GM12874 (cell line): ENCODE measurements around the gene DGCR8.

Source experiments
- CTCF ChIP-seq: IDR thresholded peaks from 2 replicates; pipeline ENCODE4 v1.5.1; 2011; ENCODE audit warnings: low read depth, mild to moderate bottlenecking, control low read depth, low read length, moderate library complexity; ENCODE audit not compliant: insufficient read depth

Gene DGCR8

DNA sequence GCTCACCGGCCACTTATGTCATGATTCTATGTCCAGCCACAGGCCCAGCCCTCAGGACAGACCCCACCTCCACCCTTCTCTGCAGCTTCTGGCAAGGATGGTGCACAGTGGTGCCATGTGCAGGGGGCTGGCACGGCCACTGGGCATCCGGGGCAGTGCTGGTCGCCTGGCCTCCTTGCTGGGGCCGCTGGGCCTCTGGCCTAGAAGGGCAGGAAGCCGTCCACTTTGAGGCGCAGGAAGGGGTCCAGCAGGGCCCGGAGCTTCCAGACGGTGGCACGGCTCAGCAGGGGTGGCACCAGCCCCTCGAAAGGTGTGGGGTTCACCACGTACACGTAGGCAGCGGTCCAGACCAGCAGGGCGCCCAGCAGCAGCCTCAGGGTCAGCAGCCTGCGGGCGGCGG lies 68.4 kb downstream of the DGCR8 start:
- no peak for TF ChIP-seq CTCF

GRCh38 chr22:20149257-20150250 lies 69.5 kb downstream of the DGCR8 start:
- no peak for TF ChIP-seq CTCF

DNA sequence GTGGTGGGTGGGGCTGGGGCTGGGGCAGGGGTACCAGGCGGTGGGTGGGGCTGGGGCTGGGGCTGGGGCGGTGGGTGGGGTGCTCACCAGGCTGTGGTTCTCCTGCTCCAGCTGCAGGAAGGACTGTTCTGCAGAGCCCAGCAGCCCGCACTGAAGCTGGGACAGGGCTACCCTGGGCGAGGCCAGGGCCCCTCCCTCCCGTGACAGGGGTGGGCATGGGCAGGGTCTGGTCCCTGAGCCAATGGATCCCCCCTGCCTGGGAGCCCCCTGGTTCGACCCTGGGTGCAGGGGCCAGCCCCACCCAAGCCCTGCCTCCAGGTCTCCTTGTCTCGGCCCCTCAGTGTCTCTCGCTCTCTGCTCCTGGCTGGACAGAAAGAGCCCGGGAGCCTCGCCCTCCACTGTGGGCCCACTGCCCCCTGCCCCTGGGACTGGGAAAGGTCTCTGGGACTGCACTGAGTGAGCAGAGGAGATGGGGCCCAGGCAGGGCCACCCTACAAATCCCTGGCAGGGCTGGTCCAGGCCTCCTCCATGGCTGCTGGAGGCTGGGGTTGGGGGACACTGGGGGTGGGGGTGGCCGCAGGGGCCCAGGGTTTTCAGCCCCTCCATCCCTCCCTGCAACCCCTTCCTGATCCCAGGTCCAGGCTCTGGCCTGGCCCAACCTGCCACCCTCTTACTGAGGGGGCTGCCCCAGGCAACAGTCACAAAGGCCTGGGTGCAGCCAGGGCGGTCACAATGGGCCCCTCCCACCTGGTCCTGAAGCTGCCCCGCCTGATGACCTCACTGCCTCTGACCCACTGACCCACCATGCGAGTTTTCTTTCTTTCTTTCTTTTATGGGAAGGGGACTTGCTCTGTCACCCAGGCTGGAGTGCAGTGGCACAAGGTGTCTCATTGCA lies 70.6 kb downstream of the DGCR8 start, which contains the start of gene CCDC188:
Gene CCDC188, minus strand, starts transcription at position 675 of the 895 bp plus-strand sequence. Its CDS starts 69 bp downstream, at position 606.
- TF ChIP-seq CTCF, result no peak

GRCh38 chr22:20151276-20151588 lies 71.2 kb downstream of the DGCR8 start:
- TF ChIP-seq CTCF, result no peak

DNA sequence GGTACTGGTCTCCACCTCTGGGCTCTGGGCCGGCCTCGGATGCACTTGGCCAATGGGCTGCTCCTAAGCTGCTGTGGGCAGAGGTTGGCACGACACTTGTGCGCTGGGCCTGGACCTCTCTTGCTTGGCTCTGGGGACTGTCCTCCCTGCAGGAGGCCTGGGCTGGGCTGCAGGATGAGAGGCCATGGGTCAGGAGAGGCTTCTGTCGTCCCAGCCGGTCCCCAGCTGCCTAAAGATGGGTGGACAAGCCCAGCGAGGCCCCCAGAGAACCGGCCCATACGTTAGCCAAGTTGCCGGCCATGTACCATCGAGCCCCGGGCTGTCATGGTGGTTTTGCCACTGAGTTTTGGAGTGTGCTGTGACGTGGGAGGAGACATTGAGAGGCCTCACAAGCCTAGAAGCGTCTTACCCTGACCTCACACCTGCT lies 72.4 kb downstream of the DGCR8 start:
- no peak for TF ChIP-seq CTCF

DNA sequence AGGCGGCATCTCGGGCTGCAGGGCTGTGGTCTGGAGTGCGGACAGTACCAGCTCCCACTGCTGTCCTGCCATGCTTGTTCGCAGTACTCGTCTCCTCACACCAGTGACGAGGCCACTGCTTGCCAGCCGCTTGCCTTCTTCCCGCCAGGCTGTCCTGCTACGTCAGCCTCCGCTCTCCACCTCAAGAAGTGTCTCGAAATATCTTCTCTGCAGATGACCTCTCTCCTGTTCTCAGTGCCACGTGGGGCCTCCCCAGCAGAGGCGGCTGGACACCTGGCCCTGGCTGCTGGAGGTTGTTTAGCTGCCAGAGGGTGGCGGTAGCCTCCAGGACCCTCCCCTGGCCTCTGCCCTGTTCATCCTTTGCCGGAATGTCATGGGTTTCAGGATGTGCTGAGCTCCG lies 73.9 kb downstream of the DGCR8 start:
- no peak for TF ChIP-seq CTCF

DNA sequence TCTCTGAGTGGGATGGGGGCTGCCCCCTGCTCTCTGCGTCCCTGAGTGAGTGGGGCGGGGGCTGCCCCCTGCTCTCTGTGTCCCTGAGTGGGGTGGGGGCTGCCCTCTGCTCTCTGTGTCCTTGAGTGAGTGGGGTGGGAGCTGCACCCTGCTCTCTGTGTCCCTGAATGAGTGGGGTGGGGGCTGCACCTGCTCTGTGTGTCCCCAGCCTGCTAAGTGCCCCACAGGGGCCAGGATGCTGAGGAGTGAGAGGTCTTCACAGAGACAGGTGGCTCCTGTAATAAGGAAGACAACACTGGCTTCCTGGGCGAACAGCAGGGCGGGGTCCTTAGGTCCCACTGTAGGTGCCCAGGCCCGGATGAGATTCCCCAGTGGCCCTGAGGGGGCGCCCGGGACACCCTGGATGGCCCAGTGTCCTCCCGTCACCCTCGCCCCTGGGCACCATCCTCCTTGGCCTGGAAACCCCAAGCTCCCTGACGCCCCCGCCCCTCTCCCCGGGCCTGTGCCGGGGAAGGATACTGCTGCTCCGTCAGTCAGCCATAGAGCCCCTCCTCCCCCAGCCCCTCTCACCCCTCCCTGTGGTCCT lies 74.7 kb downstream of the DGCR8 start:
- no peak for TF ChIP-seq CTCF
